ENCODE data around the gene SGCB. TPM values are rescaled to one million over a fixed set of nuclear protein-coding genes. Genes with fewer than 3 reads are reported as not detected.

SGCB gene
- total RNA-seq, 4 donors from 2014 or later: 30.4 to 79.5 (median 39.1) TPM

GRCh38 chr4:52045028-52045427, 6.9 kb upstream of the SGCB start:
- no peak for TF ChIP-seq CTCF (IDR thresholded peaks at IDR 0.05; ENCODE audit: low read depth)

DNA sequence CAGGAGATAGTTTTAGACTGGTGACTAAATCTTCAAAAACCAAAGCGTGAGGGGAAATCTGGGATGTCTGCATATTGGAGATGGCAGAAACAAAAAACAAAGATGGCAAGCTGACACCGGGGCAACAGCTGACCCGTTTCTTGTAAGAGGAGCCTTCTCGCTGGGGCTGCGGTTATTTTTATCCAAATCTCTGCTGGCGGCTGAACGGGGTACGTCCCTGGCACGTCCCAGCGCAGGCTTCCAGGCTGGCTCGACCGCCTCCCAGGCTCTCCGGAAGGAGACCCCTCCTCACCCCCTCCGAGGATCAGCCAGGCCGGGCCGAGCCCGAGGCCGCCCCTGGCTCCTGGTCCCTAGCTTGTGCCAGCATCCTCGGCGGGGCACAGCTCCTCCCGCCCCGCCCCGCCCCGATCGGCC, 403 bp downstream of the SGCB start:
- no peak for TF ChIP-seq CTCF (IDR thresholded peaks at IDR 0.05; ENCODE audit: low read depth)

DNA sequence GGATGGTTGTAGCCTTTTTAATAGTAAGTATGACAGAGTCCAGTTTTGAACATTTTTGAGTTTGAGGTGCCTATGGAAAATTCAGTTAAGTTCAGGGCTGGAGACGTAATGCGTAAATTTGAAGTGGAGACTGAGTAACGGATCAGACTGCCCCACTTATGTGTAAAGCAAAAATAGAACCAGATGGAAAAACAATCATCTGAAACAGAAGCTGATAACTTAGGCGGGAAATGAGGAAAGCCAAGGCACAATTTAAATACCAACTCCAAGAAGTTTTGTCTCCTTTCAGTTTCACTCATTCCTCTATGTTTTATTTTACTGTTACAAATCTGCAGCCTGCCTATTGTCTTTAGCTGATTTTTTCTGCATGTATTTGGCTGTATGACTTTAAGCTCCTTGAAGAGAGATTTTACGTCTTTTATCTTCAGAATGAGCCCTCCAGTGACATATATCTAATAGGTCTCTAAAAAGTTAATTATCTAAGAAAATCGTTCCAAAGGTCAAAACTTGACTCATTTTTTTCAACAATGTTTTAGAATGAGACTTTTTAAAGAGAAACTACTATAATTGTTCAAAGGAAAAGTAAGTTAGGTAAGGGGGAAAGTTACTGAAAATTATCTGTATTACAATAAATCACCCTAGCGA, 1.1 kb downstream of the SGCB start:
- no peak for TF ChIP-seq CTCF (IDR thresholded peaks at IDR 0.05; ENCODE audit: low read depth)

DNA sequence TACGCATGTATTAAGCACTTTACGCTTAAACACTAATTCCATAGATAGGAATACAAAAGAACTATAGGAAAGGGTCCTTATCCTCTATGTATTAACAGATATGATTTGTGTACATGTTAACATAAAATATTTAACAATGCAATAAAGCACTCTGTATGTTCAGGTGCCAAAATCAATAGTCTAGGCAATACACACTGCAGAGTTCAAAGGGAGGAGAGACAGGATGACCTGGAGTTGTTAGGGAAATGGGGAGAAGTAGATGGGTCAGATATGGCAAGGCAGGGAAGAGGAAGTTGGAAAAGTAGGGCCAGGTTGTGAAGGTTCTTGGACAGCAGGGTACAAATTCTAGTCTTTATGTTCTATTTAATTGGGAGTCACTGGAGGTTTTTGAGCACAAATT, 2.9 kb downstream of the SGCB start:
- no peak for TF ChIP-seq CTCF (IDR thresholded peaks at IDR 0.05; ENCODE audit: low read depth)

GRCh38 chr4:52032005-52032404, 6.1 kb downstream of the SGCB start:
- TF ChIP-seq CTCF (IDR thresholded peaks at IDR 0.05; ENCODE audit: low read depth): no peak

DNA sequence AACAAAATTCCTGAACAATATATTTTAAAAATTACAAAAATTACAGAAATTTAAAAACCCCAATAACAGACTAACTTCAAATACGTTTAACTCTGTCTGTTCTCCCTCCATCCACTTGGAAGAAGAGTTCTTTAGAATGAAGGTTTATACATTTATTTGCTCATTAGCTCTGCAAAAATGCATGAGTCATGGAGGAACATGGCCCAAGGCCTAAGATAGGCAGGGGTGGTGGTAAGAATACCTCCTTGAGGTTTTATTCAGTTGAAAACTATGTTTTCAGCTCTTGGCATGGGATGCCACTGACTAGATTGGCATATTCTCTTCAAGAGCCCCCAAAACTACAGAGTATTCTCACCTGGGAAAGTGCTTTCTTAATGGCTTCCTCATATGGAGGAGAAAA, 9.1 kb downstream of the SGCB start:
- no peak for TF ChIP-seq CTCF (IDR thresholded peaks at IDR 0.05; ENCODE audit: low read depth)

- TF ChIP-seq CTCF (IDR thresholded peaks at IDR 0.05; ENCODE audit: low read depth): no peak
Measured at GRCh38 chr4:52019936-52020657, 18.0 kb downstream of the SGCB start, which contains the start of gene LRRC66. TSS of gene LRRC66 (minus strand) at chr4:52020363. CDS start at chr4:52017613, 2,750 bp downstream.

Measured in subcutaneous adipose tissue (tissue), 4 donors.